ENCODE data around the gene RNF151.
"Not testable (repeated sequence)": the region's sequence is repeated elsewhere in the genome, so short reads cannot be mapped to it uniquely, and the experiment has no call there.

Gene RNF151

GRCh38 chr16:2007081-2007836 is 40.6 kb downstream of the RNF151 start:
- no peak for DNase-seq (ENCODE audit: low read depth in 2 of 3, low spot score in 1 of 3)

- DNase-seq (ENCODE audit: low read depth in 2 of 3, low spot score in 1 of 3), result no peak
Measured at GRCh38 chr16:2008009-2008526, 41.4 kb downstream of the RNF151 start.

GRCh38 chr16:2008631-2009163 is 42.0 kb downstream of the RNF151 start:
- DNase-seq (ENCODE audit: low read depth in 2 of 3, low spot score in 1 of 3), result peak in 1 of 3 donors; percentile 45

GRCh38 chr16:2009164-2009711 is 42.6 kb downstream of the RNF151 start:
- no peak for DNase-seq (ENCODE audit: low read depth in 2 of 3, low spot score in 1 of 3)

- peak; percentile 53 to 79 (median 55) for DNase-seq (ENCODE audit: low read depth in 2 of 3, low spot score in 1 of 3)
Measured at GRCh38 chr16:2009791-2010510, 43.3 kb downstream of the RNF151 start, which contains the start of gene ZNF598. TSS of gene ZNF598 (minus strand) at chr16:2009821.

GRCh38 chr16:2011726-2012125 is 45.1 kb downstream of the RNF151 start:
- not testable (repeated sequence) for DNase-seq (ENCODE audit: low read depth in 2 of 3, low spot score in 1 of 3)

GRCh38 chr16:2013527-2013926 is 46.9 kb downstream of the RNF151 start:
- no peak for DNase-seq (ENCODE audit: low read depth in 2 of 3, low spot score in 1 of 3)

- no peak for DNase-seq (ENCODE audit: low read depth in 2 of 3, low spot score in 1 of 3)
Measured at GRCh38 chr16:2015117-2015946, 48.7 kb downstream of the RNF151 start.

GRCh38 chr16:2015947-2016208 is 49.2 kb downstream of the RNF151 start:
- no peak for DNase-seq (ENCODE audit: low read depth in 2 of 3, low spot score in 1 of 3)

GRCh38 chr16:2016407-2016922 is 49.8 kb downstream of the RNF151 start:
- no peak for DNase-seq (ENCODE audit: low read depth in 2 of 3, low spot score in 1 of 3)

Measured in stimulated activated CD4-positive, alpha-beta T cell treated with anti-CD3 and anti-CD28 coated beads, Interleukin-12 subunit alpha, Interleukin-12 subunit beta, amount 100 ng/mL, for 48 hours (primary cell).